HG02678 (cell line): Measurements from ENCODE around the gene ALPP.
"Not testable (repeated sequence)": the region's sequence is repeated elsewhere in the genome, so short reads cannot be mapped to it uniquely, and the experiment has no call there.

Experiments
- ATAC-seq: cut with Tn5 transposase; IDR thresholded peaks from one replicate; pipeline ENCODE4 v1.9.1; 2021; ENCODE audit warnings: mild to moderate bottlenecking, moderate library complexity; ENCODE audit not compliant: unreplicated experiment

The ALPP gene

DNA sequence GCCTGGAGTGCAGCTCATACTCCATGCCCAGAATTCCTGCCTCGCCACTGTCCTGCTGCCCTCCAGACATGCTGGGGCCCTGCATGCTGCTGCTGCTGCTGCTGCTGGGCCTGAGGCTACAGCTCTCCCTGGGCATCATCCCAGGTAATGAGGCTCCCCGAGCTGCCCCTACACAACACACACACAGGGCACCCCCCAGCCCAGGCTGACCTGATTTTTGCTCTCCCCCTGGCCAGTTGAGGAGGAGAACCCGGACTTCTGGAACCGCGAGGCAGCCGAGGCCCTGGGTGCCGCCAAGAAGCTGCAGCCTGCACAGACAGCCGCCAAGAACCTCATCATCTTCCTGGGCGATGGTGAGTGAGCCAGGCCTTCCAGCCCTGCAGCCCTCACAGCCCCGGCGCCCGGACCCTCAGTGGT, at the start of gene ALPP:
TSS of gene ALPP (plus strand) at position 17 of the 417 bp plus-strand sequence. CDS start at position 69, 52 bp downstream.
- not testable (repeated sequence) for ATAC-seq

GRCh38 chr2:232329716-232330067, 48.9 kb upstream of the ALPP start:
- no peak for ATAC-seq

- ATAC-seq: no peak
Measured at GRCh38 chr2:232330068-232330999, 48.2 kb upstream of the ALPP start.

DNA sequence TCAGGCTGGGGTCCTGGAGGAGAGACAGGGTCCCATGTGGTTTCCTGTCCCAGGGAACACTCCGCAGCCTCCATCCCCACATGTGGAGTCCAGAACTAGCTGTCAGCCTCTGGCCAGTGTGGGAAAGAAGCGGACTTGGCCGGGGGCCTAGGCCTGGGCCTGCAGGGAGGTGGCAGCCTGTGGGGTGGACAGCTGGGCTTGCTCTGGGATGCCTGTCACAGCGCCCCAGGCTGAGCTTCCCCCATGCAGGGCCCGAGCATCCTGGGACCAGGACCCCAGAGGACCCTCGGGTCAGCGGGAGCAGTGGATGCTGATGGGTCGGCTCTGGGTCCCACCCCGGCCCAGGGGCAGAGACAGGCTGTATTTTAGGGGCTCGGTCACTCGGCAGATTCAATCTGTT, 47.5 kb upstream of the ALPP start:
- not testable (repeated sequence) for ATAC-seq

- not testable (repeated sequence) for ATAC-seq
Measured at GRCh38 chr2:232331641-232332040, 46.9 kb upstream of the ALPP start.

- ATAC-seq: not testable (repeated sequence)
Measured at GRCh38 chr2:232332244-232332939, 46.2 kb upstream of the ALPP start.

DNA sequence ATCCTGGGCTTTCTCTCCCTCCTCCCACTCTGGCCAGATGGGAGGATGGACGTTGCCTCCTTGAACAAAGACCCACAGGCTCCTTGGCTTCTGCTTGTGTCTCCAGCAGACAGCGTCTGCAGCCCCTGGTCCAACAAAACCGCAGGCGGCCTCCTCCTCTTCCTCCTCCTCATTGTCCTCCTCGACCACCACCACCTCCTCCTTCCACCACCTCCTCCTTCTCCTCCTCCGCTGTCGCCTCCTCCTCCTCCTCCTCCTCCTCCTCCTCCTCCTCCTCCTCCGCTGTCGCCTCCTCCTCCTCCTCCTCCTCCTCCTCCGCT, 45.7 kb upstream of the ALPP start:
- ATAC-seq: no peak

DNA sequence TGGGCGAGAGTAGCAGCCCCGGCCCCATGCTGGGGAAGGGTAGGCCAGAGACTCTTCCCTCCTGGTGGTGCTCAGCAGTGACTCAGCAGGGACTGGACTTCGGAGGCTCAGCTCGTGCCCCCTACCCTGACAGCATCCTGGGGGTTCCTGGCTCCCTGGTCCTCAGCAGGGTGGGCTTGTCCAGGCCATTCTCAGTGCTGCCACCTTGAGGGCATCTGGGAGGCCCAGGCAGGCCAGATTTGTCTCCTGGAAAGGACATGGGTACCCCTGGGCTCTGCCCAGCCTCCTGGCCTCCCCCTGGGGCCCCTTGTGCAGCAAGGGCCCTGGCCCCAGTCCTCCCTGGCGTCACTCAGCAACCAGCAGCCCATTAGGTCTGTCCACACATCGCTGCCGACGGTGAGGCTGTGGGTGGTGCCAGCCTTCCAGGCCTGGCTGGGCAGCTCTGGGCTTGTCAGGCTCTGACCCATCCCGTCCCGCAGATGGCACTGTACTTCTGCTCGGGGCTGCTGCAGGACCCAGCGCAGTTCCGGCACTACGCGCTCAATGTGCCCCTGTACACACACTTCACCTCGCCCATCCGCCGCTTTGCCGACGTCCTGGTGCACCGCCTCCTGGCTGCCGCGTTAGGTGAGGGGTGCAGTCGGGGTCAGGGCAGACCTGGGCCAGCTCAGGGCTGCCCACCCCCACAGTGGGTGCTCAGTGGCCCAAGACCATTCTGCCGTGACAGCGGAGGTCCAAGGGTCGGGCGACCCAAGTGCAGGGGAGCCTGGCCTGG, 45.0 kb upstream of the ALPP start:
- no peak for ATAC-seq

GRCh38 chr2:232334136-232334884, 44.2 kb upstream of the ALPP start:
- not testable (repeated sequence) for ATAC-seq

DNA sequence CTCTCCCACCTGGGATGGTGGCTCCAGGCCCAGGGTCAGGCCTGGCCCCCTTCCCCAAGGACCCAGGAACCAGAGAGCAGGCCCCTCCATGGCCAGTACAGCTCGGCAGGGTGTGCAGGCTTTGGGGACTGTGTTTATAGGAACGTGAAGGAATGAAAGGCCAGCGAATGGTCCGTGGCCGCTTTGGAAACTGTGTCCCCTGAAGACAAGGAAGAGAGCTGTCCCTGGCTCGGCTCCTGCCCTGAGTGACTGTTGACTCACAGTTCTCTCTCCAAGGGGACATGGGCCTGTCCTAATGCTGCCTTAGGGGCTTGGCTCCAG, 43.7 kb upstream of the ALPP start:
- not testable (repeated sequence) for ATAC-seq

DNA sequence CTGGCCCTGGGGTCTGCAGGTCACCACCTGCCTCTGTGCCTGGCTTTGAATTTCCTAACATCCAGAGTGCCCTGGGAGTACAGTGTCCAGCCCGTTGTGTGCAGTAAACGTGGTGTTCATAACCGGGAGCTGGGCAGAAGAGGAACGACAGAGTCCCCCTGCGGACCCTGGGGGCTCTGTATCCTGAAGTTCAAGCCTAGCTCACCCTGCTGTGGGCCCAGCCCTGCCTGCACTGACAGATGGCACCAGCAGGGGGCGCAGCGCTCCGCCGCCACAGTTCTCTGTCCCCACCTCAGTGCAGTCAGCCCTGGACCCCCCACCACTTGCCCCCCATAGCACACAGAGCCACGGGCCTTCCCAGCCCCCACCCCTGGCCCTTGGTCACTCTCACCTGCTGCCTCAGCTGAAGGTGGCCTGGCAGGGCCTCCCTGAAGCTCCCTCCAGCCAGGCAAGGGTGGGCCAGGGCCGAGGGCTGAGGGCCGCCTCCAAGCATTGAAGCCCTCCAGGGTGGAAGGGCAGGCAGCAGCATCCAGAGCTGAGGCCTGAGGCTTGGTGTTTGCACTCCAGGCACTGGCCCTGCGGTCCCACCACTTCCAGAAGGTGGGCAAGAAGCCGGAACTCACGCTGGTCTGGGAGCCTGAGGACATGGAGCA, 43.2 kb upstream of the ALPP start:
- ATAC-seq: not testable (repeated sequence)

DNA sequence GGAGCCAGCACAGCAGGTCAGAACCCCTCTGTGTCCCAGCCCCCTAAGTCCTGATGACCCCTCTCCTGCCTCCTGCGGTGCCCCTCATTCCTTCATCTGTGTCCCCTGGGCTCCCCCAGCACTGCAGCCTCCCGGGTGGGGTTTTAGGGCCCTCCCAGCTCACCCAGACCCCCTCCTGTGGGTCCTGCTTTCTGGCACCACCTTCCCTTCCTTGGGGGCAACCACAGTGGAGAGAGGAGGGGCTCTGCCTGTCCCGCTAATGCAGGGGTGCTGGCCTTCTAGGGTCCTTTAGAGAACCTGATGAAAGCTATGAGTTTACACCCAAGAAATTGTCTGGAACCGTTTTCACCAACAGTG, 42.7 kb upstream of the ALPP start:
- ATAC-seq: no peak

GRCh38 chr2:232336241-232336736, 42.3 kb upstream of the ALPP start:
- no peak for ATAC-seq

- no peak for ATAC-seq
Measured at GRCh38 chr2:232336981-232337720, 41.4 kb upstream of the ALPP start.

DNA sequence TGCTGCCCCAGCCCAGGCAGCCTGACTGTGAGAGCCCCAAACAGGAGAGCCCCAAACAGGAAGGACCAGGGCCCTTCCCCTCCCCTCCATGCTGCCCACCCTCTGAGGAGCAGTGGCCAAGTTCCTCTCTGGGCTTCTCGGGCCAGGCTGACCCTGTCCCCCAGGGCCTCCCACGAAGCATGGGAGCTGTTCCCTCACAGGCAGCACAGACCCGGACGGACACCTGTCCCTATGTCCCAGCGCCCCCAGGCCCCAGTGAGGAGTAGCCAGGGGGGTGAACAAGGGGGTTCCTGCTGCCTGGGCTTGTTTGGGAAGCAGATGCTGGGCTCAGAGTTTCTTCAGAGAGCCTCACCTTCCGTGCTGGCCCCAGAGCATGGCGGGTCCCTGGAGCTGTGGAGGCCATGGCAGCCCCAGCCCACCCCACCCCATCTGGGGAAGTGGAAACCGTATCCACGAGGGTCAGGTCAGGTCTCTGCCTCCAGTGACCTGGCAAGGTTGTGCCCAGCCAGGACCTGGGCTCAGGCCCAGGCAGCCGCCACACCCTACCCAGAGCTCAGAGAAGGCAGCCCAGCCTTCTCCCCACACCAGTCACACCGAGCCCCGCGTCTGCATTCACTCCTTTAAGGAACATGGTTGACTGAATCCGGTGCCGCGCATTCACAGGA, 40.3 kb upstream of the ALPP start:
- ATAC-seq: not testable (repeated sequence)

- no peak for ATAC-seq
Measured at GRCh38 chr2:232338759-232339106, 39.8 kb upstream of the ALPP start.

GRCh38 chr2:232339121-232340081, 39.1 kb upstream of the ALPP start:
- ATAC-seq: no peak
